ENCODE data around the gene TOP3B.

TOP3B gene

DNA sequence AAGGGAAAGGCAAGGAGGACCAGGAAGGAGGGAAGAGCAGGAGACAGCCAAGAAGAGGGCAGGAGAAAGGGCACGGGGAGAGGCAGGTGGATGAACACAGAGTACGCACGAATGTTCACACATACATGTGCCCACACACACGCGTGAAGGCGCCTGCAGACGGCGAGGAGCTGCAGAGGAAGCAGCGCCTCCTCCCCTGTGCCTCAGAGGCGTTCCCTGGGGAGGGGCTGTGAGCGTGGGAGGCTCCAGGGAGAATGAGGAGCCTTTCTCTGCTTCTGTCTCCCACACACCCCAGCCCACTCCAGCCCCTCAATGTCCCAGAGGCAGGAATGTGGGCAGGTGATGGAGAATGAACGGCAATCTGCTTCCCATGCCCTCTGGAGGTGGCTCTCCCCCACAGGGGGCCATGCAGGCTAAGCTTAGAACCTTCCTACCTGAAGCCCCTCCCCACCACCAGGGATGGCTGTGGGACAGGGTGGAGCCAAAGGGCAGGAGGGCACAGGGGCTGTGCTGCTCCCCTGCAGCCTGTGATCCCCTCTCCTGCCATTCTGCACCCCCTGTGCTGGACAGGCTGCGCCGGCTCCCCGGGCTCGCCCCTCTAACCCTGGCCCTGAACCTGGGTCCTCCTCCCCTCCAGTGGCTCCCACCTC lies 55.3 kb downstream of the TOP3B start:
- in situ Hi-C loops (cut with MboI; ENCODE audit: low sequenced_read_pairs, unreplicated experiment) = no loop called here
- TF ChIP-seq, protein P1, sequence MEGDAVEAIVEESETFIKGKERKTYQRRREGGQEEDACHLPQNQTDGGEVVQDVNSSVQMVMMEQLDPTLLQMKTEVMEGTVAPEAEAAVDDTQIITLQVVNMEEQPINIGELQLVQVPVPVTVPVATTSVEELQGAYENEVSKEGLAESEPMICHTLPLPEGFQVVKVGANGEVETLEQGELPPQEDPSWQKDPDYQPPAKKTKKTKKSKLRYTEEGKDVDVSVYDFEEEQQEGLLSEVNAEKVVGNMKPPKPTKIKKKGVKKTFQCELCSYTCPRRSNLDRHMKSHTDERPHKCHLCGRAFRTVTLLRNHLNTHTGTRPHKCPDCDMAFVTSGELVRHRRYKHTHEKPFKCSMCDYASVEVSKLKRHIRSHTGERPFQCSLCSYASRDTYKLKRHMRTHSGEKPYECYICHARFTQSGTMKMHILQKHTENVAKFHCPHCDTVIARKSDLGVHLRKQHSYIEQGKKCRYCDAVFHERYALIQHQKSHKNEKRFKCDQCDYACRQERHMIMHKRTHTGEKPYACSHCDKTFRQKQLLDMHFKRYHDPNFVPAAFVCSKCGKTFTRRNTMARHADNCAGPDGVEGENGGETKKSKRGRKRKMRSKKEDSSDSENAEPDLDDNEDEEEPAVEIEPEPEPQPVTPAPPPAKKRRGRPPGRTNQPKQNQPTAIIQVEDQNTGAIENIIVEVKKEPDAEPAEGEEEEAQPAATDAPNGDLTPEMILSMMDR (IDR thresholded peaks at IDR 0.05; ENCODE audit: borderline replicate concordance, control extremely low read depth, extremely low read depth, insufficient read depth, missing control alignments) = no peak
- no peak for DNase-seq (ENCODE audit: low spot score)

DNA sequence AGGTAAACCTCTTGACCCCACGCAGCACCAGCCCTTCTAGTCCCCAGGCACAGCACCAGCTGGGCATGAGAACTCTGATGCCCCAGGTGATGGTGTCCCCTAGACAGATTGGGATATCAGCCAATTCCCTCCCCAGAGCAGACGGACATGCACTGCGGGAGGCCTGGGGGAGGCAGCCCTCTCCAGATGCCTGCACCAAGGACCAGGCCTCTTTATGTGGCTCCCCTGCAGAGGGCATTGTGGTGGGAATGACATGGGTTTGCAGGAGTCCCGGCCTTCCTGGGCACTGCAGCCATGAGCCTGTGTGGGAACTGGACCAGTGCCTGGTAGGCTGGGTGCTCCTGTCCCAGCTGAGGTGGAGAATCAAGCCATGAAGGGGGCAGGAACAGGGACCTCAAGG lies 55.9 kb downstream of the TOP3B start:
- no peak for DNase-seq (ENCODE audit: low spot score)
- in situ Hi-C loops (cut with MboI; ENCODE audit: low sequenced_read_pairs, unreplicated experiment) = no loop called here
- TF ChIP-seq, protein P1 (IDR thresholded peaks at IDR 0.05; ENCODE audit: borderline replicate concordance, control extremely low read depth, extremely low read depth, insufficient read depth, missing control alignments) = no peak

DNA sequence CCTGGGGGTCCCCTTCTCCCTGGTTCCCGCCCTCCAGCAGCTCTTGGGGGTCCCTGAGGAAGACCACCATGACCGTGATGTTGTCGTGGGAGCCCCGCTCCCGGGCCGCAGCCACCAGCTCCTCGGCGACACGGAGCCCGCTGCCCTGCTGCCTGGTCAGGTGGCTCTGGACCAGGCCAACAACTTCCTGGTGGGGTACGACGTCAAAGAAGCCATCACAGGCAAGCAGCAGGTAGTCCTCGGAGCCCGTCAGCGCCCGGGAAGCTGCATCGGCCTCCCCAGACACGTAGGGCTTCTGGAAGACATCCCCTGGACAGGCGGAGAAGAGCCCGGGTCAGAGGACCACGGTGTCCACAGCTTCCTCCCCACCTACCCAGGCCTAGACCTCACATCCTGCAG lies 59.4 kb downstream of the TOP3B start:
- in situ Hi-C loops (cut with MboI; ENCODE audit: low sequenced_read_pairs, unreplicated experiment) = no loop called here
- TF ChIP-seq, protein P1 (IDR thresholded peaks at IDR 0.05; ENCODE audit: borderline replicate concordance, control extremely low read depth, extremely low read depth, insufficient read depth, missing control alignments) = no peak
- no peak for DNase-seq (ENCODE audit: low spot score)

DNA sequence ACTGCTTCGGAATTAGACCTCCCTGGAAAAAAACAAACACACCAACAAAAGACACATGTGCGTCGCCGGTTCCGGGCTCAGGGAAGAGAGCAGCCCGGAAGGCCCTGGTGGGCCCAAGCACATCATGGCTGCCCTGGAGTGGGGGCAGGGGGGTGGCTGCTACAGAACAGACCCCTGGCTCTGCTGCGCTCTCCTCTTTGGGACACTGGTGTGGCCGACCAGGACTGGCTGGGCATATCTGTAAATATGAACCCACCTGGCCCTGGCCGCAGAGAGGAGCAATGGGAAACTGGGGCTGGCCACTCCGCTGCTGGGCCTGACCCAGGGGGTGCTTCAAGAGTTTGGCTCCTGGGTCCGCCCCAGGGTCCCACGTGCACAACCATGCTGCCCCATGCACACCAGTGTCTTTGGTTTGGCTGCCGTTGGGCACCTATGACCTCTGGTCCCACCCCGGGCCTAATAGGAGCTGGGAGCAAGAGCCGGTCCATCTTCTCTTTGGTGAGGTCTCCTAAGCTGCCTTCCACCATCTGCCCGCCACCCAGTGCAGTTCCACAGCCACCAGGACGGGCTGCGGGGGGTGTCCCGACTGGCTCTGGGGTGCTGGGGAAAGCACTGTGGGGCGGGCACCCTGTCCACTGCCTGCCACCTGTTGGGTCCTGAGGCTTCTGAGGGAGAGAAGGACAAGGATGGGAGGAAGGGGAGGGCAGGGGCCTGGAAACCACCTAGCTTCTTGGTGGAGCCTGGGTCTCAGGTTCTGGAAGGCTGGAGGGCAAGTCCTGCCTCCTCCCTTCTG lies 60.0 kb downstream of the TOP3B start:
- TF ChIP-seq, protein P1 (IDR thresholded peaks at IDR 0.05; ENCODE audit: borderline replicate concordance, control extremely low read depth, extremely low read depth, insufficient read depth, missing control alignments) = no peak
- in situ Hi-C loops (cut with MboI; ENCODE audit: low sequenced_read_pairs, unreplicated experiment) = no loop called here
- no peak for DNase-seq (ENCODE audit: low spot score)

DNA sequence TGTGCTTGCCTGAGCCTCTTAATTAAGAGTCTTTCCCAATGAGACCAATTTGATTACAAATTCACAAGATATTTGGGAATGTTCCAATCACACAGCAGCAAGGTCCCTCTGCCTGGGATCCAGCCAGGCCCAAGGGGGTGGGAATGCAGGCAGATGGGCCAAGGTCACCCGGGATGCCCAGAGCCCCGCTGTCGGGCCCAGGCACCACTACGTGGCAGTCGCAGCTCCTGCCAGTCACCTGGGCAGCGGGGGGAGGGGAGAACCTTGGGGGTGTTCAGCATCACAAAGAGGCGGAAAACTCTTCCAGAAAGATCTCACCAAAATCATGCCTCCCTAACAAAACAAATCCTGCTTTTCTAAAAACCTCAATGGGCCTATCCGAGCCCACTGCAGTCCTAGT lies 60.9 kb downstream of the TOP3B start:
- in situ Hi-C loops (cut with MboI; ENCODE audit: low sequenced_read_pairs, unreplicated experiment) = no loop called here
- no peak for DNase-seq (ENCODE audit: low spot score)
- TF ChIP-seq, protein P1 (IDR thresholded peaks at IDR 0.05; ENCODE audit: borderline replicate concordance, control extremely low read depth, extremely low read depth, insufficient read depth, missing control alignments) = no peak

DNA sequence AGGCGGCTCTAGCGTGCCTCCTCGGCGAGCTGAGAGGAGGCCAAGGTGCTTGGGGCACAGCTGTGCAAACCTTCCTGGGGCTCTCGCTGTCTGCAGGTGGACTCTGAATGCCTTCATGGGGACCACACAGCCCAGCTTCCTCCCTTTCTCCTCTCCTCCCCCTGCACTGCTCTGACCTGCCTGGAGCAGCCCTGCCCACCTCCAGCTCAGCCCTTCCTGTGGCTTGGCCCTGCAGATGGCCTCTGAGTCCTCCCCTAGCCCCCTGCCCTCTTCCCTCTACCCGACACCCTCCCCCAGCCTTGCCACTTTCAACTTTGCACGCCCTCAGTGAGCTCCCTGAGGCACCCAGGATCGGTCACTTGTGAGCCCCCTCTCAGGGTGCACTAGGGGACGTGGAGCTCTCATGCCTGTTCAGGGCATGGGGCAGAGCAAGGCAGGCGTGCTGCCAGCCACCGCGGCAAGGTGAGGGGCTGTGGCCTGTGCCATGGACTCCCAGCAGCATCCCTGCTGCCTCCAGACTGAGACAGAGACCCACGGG lies 61.3 kb downstream of the TOP3B start:
- TF ChIP-seq, protein P1 (IDR thresholded peaks at IDR 0.05; ENCODE audit: borderline replicate concordance, control extremely low read depth, extremely low read depth, insufficient read depth, missing control alignments) = no peak
- in situ Hi-C loops (cut with MboI; ENCODE audit: low sequenced_read_pairs, unreplicated experiment) = no loop called here

More for the DNA sequence above, 61.3 kb downstream of the TOP3B start:
- no peak for DNase-seq (ENCODE audit: low spot score)
